ENCODE data around the gene IER3. TPM values are rescaled to one million over a fixed set of nuclear protein-coding genes. Genes with fewer than 3 reads are reported as not detected.
A peak's percentile ranks its signal among the peaks of the same experiment; 100 is the strongest.

Gene IER3
- total RNA-seq, 5 donors from 2014 or later (not counting 1 experiment from before 2014, with no cell fraction given), result 8.9 to 30.8 (median 12.4) TPM

- no peaks in the 10 kb centered on the region for H3K36me3 Mint-ChIP-seq
- ATAC-seq (replicated peaks in 1 of 4) (no peak), DNase-seq (no peak)
- Histone ChIP-seq H3K4me3 (ENCODE audit: control insufficient read depth in 1 of 2, extremely low read depth in 1 of 2, low read length in 1 of 2) (no peak overlapping the region), H3K27me3 (replicated peaks in 1 of 2; ENCODE audit: control insufficient read depth in 2 of 2, extremely low read depth in 1 of 2, insufficient read depth in 2 of 2, low read length in 1 of 2) (no peaks in the 10 kb centered on the region), H3K27ac (ENCODE audit: low read length) (no peak overlapping the region), H3K4me1 (ENCODE audit: control insufficient read depth in 1 of 2, extremely low read depth in 1 of 2, insufficient read depth in 2 of 2, low read length in 2 of 2) (peaks cover 29 to 42% of the 10 kb centered on the region in 2 experiments), H3K36me3 (ENCODE audit: control insufficient read depth in 2 of 2, extremely low read depth in 1 of 2, insufficient read depth in 1 of 2, low read length in 1 of 2) (no peaks in the 10 kb centered on the region), H3K9me3 (no peaks in the 10 kb centered on the region)
- CTCF ChIA-PET, result no interaction called here
- peaks cover 59 to 68% (median 66%) of the 10 kb centered on the region in 3 donors for H3K4me1 Mint-ChIP-seq
- WGBS (ENCODE audit: insufficient coverage), result 85% methylated on average over 5 of the region's 5 CpGs
- peak overlapping the region; percentile 81 to 84 for H3K27ac Mint-ChIP-seq
- H3K4me3 Mint-ChIP-seq, result peak overlapping the region; percentile 10 to 81 (median 56)
- H3K9me3 Mint-ChIP-seq, result no peaks in the 10 kb centered on the region
- POLR2A ChIA-PET, result no interaction called here
- H3K27me3 Mint-ChIP-seq, result no peaks in the 10 kb centered on the region
Observed at GRCh38 chr6:30769853-30770524, 25.6 kb upstream of the IER3 start.

GRCh38 chr6:30769088-30769852 lies 24.9 kb upstream of the IER3 start:
- H3K27ac ChIP-seq (ENCODE audit: low read length), result no peak overlapping the region
- Mint-ChIP-seq H3K4me3 (peak overlapping the region; percentile 53 to 81 (median 56)), H3K36me3 (no peaks in the 10 kb centered on the region), H3K4me1 (peaks cover 63 to 71% (median 70%) of the 10 kb centered on the region in 3 donors), H3K27me3 (peaks cover 0 to 2% of the 10 kb centered on the region in 2 donors), H3K9me3 (no peaks in the 10 kb centered on the region), H3K27ac (peak overlapping the region; percentile 81 to 84)
- H3K4me3 ChIP-seq (ENCODE audit: control insufficient read depth in 1 of 2, extremely low read depth in 1 of 2, low read length in 1 of 2), result peak overlapping the region in 1 of 2 donors; percentile 48
- H3K4me1 ChIP-seq (ENCODE audit: control insufficient read depth in 1 of 2, extremely low read depth in 1 of 2, insufficient read depth in 2 of 2, low read length in 2 of 2), result peaks cover 31 to 43% of the 10 kb centered on the region in 2 experiments
- CTCF ChIA-PET, result interaction anchor here in 1 of 2 donors (0.6 kb wide), 1 partner anchor 19 kb away, joined by 3 read pairs; no protein-coding TSS in a partner anchor
- POLR2A ChIA-PET, result no interaction called here
- 6% methylated on average over 6 of the region's 16 CpGs for WGBS (ENCODE audit: insufficient coverage)
- H3K27me3 ChIP-seq (replicated peaks in 1 of 2; ENCODE audit: control insufficient read depth in 2 of 2, extremely low read depth in 1 of 2, insufficient read depth in 2 of 2, low read length in 1 of 2), result no peaks in the 10 kb centered on the region
- ATAC-seq (replicated peaks in 1 of 4) (peak; percentile 89 to 97 (median 92)), DNase-seq (peak in 34 of 35 experiments; percentile 12 to 69 (median 28))
- H3K36me3 ChIP-seq (ENCODE audit: control insufficient read depth in 2 of 2, extremely low read depth in 1 of 2, insufficient read depth in 1 of 2, low read length in 1 of 2), result no peaks in the 10 kb centered on the region
- H3K9me3 ChIP-seq, result no peaks in the 10 kb centered on the region

GRCh38 chr6:30768634-30769087 lies 24.3 kb upstream of the IER3 start:
- no peak for DNase-seq
- Histone ChIP-seq H3K4me1 (ENCODE audit: control insufficient read depth in 1 of 2, extremely low read depth in 1 of 2, insufficient read depth in 2 of 2, low read length in 2 of 2) (peaks cover 38 to 47% of the 10 kb centered on the region in 2 experiments), H3K36me3 (ENCODE audit: control insufficient read depth in 2 of 2, extremely low read depth in 1 of 2, insufficient read depth in 1 of 2, low read length in 1 of 2) (no peaks in the 10 kb centered on the region), H3K4me3 (ENCODE audit: control insufficient read depth in 1 of 2, extremely low read depth in 1 of 2, low read length in 1 of 2) (peak overlapping the region in 1 of 2 donors; percentile 48), H3K27me3 (replicated peaks in 1 of 2; ENCODE audit: control insufficient read depth in 2 of 2, extremely low read depth in 1 of 2, insufficient read depth in 2 of 2, low read length in 1 of 2) (no peaks in the 10 kb centered on the region), H3K27ac (ENCODE audit: low read length) (no peak overlapping the region), H3K9me3 (no peaks in the 10 kb centered on the region)
- ATAC-seq (replicated peaks in 1 of 4), result peak in 3 of 4 experiments; percentile 9 to 22 (median 22)
- no peaks in the 10 kb centered on the region for H3K9me3 Mint-ChIP-seq
- peak overlapping the region; percentile 81 to 84 for H3K27ac Mint-ChIP-seq
- H3K27me3 Mint-ChIP-seq, result peaks cover 0 to 3% of the 10 kb centered on the region in 2 donors
- no peaks in the 10 kb centered on the region for H3K36me3 Mint-ChIP-seq
- peaks cover 65 to 71% (median 71%) of the 10 kb centered on the region in 3 donors for H3K4me1 Mint-ChIP-seq
- ChIA-PET POLR2A (no interaction called here), CTCF (interaction anchor here in 1 of 2 donors (0.6 kb wide), 1 partner anchor 20 kb away, joined by 3 read pairs; no protein-coding TSS in a partner anchor)
- peak overlapping the region; percentile 53 to 81 (median 56) for H3K4me3 Mint-ChIP-seq
- WGBS (ENCODE audit: insufficient coverage), result 97% methylated on average over 3 of the region's 4 CpGs

- peak overlapping the region in 1 of 3 donors; percentile 81 for H3K4me3 Mint-ChIP-seq
- H3K27ac ChIP-seq (ENCODE audit: low read length), result no peak overlapping the region
- no peak overlapping the region for H3K4me3 ChIP-seq (ENCODE audit: control insufficient read depth in 1 of 2, extremely low read depth in 1 of 2, low read length in 1 of 2)
- no peaks in the 10 kb centered on the region for H3K36me3 ChIP-seq (ENCODE audit: control insufficient read depth in 2 of 2, extremely low read depth in 1 of 2, insufficient read depth in 1 of 2, low read length in 1 of 2)
- peaks cover 42 to 50% of the 10 kb centered on the region in 2 experiments for H3K4me1 ChIP-seq (ENCODE audit: control insufficient read depth in 1 of 2, extremely low read depth in 1 of 2, insufficient read depth in 2 of 2, low read length in 2 of 2)
- peak overlapping the region; percentile 66 to 84 for H3K27ac Mint-ChIP-seq
- no peak for ATAC-seq (replicated peaks in 1 of 4)
- WGBS (ENCODE audit: insufficient coverage), result 100% methylated on average over 1 of the region's 1 CpG
- no peaks in the 10 kb centered on the region for H3K9me3 ChIP-seq
- no peaks in the 10 kb centered on the region for H3K36me3 Mint-ChIP-seq
- no peak for DNase-seq
- POLR2A ChIA-PET, result no interaction called here
- H3K9me3 Mint-ChIP-seq, result no peaks in the 10 kb centered on the region
- H3K27me3 ChIP-seq (replicated peaks in 1 of 2; ENCODE audit: control insufficient read depth in 2 of 2, extremely low read depth in 1 of 2, insufficient read depth in 2 of 2, low read length in 1 of 2), result no peaks in the 10 kb centered on the region
- CTCF ChIA-PET, result interaction anchor here in 1 of 2 donors (0.7 kb wide), 1 partner anchor 1147 kb away, joined by 5 read pairs; no protein-coding TSS in a partner anchor
- peaks cover 69 to 75% (median 73%) of the 10 kb centered on the region in 3 donors for H3K4me1 Mint-ChIP-seq
- peaks cover 0 to 3% of the 10 kb centered on the region in 2 donors for H3K27me3 Mint-ChIP-seq
Observed at GRCh38 chr6:30767944-30768301, 23.6 kb upstream of the IER3 start.

- Histone ChIP-seq H3K27ac (ENCODE audit: low read length) (no peak overlapping the region), H3K36me3 (ENCODE audit: control insufficient read depth in 2 of 2, extremely low read depth in 1 of 2, insufficient read depth in 1 of 2, low read length in 1 of 2) (no peaks in the 10 kb centered on the region), H3K27me3 (replicated peaks in 1 of 2; ENCODE audit: control insufficient read depth in 2 of 2, extremely low read depth in 1 of 2, insufficient read depth in 2 of 2, low read length in 1 of 2) (no peaks in the 10 kb centered on the region), H3K4me3 (ENCODE audit: control insufficient read depth in 1 of 2, extremely low read depth in 1 of 2, low read length in 1 of 2) (no peak overlapping the region), H3K4me1 (ENCODE audit: control insufficient read depth in 1 of 2, extremely low read depth in 1 of 2, insufficient read depth in 2 of 2, low read length in 2 of 2) (peaks cover 42 to 44% of the 10 kb centered on the region in 2 experiments), H3K9me3 (no peaks in the 10 kb centered on the region)
- POLR2A ChIA-PET, result no interaction called here
- no peaks in the 10 kb centered on the region for H3K9me3 Mint-ChIP-seq
- 86% methylated on average over 5 of the region's 9 CpGs for WGBS (ENCODE audit: insufficient coverage)
- peaks cover 0 to 3% of the 10 kb centered on the region in 2 donors for H3K27me3 Mint-ChIP-seq
- ATAC-seq (replicated peaks in 1 of 4), result no peak
- peak overlapping the region in 1 of 2 donors; percentile 19 for H3K27ac Mint-ChIP-seq
- H3K4me3 Mint-ChIP-seq, result peak overlapping the region in 1 of 3 donors; percentile 81
- peaks cover 63 to 70% (median 68%) of the 10 kb centered on the region in 3 donors for H3K4me1 Mint-ChIP-seq
- CTCF ChIA-PET, result interaction anchor here in 1 of 2 donors (0.7 kb wide), 1 partner anchor 1148 kb away, joined by 5 read pairs; no protein-coding TSS in a partner anchor
- DNase-seq, result no peak
- H3K36me3 Mint-ChIP-seq, result no peaks in the 10 kb centered on the region
Observed at GRCh38 chr6:30767158-30767943, 23.0 kb upstream of the IER3 start.
